ENCODE data around the gene SHOC2.
"Not testable (repeated sequence)": the region's sequence is repeated elsewhere in the genome, so short reads cannot be mapped to it uniquely, and the experiment has no call there.

SHOC2 gene

DNA sequence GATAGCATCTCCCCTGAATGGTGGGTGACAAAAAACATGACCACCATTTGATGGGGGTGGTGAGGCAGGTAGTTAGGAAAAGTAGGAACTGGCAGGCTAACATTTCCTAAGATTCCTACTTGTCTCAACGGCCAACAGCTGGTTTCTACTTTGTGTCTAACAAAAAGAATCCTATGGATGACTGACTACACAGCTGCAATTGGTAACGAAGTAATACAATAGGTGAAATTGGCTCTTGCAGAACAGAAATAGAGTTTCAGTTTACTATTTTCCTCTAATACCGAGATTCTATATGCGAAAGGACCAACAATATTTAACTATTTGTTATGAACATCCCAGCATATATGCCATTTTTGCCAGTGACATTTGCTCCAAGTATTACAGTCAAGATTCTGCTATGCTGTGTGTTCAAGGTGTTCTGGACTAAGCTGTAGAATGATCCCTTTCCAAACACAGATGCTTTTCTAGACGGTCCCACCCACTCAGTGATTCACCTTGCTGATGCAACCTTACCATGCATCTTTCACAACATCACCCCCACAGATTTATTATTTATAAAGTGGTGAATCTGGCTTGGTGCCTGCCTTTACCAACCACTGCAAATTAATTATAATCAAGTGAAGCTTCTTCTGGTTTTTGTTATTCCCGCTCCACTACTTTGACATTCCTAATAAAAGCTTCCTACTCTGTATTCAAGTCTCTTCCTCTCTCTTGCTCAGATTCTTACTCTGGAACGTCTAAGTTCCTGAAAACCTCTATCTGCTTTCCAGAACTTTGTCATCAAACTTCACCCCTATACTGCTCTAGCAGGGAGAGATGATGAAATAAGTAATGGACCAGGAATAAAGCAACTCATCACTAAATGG lies 17.2 kb upstream of the SHOC2 start:
- H3K27ac ChIP-seq = no peak overlapping the region
- TF ChIP-seq ZFX (IDR thresholded peaks at IDR 0.05; ENCODE audit: borderline replicate concordance) = no peak

DNA sequence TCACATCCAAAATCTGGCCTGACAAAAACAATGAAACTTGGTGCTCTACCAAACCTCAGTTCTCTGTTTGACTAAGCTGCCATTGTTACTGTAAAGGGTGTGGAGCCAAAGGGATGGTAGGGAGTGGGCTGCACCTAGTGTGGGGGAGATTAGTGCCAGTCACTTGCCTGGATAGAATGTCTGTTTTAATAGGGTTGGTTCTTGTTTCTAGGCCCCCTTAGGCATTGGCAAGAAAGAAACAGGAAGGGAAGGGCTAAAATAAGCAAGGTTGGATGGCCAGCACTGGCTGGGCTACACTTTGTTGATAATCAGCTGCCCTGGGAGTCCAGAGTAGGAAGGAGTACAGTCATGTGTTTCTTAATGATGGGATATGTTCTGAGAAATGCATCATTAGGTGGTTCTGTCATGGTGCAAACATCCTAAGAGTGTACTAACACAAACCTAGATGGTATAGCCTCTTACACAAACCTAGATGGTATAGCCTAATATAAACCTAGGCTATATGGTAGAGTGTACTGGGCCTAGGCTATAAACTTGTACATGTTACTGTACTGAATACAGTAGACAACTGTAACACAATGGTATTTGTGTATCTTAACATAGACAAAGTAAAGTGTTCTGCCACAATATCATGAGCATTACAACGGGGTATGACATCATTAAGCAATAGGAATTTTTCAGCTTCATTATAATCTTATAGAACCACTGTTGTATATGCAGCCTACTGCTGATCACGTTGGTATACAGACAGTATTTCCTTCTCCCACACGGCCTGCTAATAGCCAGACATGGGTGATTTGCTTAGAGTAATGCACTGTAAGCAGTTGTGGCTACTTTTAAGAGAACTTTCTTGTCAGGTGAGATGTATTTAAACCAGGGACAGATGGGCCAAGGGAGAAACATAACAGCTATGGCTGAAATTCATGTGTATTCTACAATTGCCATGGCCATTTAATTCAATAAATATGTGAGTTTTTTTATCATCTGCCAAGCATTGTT lies 15.8 kb upstream of the SHOC2 start:
- TF ChIP-seq CTCF (IDR thresholded peaks at IDR 0.05) (no peak), ZFX (IDR thresholded peaks at IDR 0.05; ENCODE audit: borderline replicate concordance) (no peak)
- no peak overlapping the region for H3K27ac ChIP-seq

GRCh38 chr10:110910138-110910537 lies 9.3 kb upstream of the SHOC2 start:
- TF ChIP-seq ZFX (IDR thresholded peaks at IDR 0.05; ENCODE audit: borderline replicate concordance) = no peak
- TF ChIP-seq CTCF (IDR thresholded peaks at IDR 0.05) = no peak
- no peak overlapping the region for H3K27ac ChIP-seq

DNA sequence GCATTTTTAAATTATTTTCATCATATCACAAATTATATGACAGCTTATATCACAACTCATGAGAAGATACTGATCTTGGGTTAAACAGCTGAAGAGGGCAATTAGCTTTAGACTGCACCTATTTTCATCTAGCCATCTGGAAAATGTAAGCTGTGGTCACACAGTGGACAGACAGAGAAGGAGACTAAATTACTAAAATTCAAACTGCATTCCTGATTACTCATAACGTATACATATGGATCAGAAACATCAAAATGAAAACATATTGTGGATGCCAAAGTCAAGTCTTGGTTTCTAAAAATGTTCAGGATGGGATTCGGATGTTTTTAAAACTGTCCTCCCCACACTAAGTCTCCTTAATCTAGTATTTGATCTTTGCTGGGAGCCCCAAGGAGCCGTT lies 7.0 kb upstream of the SHOC2 start:
- TF ChIP-seq CTCF (IDR thresholded peaks at IDR 0.05) = no peak
- TF ChIP-seq ZFX (IDR thresholded peaks at IDR 0.05; ENCODE audit: borderline replicate concordance) = no peak

DNA sequence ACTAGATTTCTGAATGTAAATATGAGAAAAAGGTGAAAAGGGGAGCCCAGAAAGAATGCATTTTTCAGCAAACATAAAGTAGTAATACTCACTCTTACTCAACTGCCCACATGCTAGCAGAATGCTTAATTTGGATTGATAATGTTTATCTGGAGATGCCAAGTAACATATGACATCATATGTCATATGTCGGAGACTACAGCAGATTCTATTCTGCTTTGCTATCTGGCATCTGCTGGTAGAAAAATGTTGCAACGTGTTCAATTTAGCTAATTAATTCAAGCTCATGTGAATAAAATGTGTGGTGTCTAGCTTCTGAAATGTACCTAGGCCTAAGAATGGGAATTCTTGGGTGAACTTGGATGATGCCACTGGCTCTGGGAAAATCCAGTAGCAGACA lies 5.0 kb upstream of the SHOC2 start:
- TF ChIP-seq ZFX (IDR thresholded peaks at IDR 0.05; ENCODE audit: borderline replicate concordance) (no peak), CTCF (IDR thresholded peaks at IDR 0.05) (no peak)
- H3K27ac ChIP-seq = no peak overlapping the region

More for the DNA sequence above, 7.0 kb upstream of the SHOC2 start:
- H3K27ac ChIP-seq = no peak overlapping the region

GRCh38 chr10:110915035-110915434 lies 4.4 kb upstream of the SHOC2 start:
- TF ChIP-seq ZFX (IDR thresholded peaks at IDR 0.05; ENCODE audit: borderline replicate concordance) = no peak
- no peak for TF ChIP-seq CTCF (IDR thresholded peaks at IDR 0.05)
- no peak overlapping the region for H3K27ac ChIP-seq

DNA sequence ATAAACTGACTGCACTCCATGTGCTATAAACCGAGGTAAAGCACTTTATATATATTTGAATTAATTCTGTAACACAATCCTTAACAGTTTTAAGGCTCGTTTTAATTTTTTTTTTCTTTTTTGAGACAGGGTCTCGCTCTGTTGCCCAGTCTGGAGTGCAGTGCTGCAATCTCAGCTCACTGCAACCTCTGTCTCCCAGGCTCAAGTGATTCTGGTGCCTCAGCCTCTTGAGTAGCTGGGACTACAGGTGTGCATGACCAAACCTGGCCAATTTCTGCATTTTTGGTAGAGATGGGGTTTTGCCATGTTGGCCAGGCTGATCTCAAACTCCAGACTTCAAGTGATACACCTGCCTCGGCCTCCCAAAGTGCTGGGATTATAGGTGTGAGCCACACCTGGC lies 3.8 kb upstream of the SHOC2 start:
- H3K27ac ChIP-seq = not testable (repeated sequence)

Data from 22Rv1 (cell line).